GM04503 (cell line): ENCODE results near the gene ANKS6.

ENCODE experiments used
- DNase-seq: peaks from one replicate; pipeline ENCODE4 v3.0.0-alpha.2; 2012; ENCODE audit warnings: low read depth

Gene ANKS6

DNA sequence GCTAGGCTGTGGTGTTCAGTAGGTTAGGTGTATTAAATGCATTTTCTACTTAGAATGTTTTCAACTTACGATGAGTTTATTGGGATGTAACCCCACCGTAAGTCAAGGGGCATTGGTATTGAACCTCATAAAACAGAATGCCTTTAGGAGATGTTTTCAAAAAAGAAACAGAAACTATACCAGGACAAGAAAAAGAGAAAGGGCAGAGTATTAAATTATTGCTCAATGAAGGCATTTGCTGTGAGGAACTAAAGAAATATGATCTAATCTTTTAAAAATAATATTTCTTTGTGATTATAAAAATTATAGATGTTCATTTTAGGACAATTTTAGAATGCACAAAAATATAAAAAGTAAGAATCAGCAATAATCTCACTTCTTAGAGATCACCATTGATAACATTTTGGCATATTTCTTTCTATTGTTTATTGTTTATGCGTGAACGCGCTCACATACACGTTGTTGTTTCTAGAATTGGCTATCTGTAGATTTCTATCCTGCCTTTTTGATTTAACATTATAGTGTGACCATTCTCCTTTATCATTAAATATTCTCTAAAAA is 19.1 kb upstream of the ANKS6 start:
- DNase-seq = no peak

DNA sequence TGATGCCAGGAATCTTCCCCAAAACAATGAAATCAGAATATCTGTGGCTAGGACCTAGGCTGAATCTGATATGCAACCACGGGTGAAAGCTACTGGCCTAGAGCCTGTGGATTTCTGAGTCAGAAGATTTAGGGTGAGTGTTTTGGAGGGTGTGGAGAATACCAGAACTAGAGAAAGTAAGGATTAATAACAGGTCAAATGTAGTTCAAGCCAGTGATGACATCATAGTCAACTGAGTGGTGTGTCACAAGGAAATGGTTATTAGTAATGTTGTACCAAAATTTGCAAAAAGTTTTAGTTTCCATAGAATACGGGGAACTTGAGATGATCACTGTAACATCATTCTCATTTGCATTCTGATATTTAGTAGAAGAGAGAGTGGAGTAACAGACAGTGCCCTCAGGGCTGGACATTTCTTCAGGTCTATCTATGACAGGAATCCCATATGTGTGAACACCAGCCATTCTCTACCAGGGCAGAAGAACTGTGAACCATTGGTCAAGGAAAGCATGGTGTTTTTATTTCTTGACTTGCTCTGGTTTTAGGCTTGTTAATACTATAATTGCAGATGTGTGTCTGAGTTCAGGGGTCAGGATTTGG is 14.8 kb upstream of the ANKS6 start:
- peak; percentile 67 for DNase-seq

DNA sequence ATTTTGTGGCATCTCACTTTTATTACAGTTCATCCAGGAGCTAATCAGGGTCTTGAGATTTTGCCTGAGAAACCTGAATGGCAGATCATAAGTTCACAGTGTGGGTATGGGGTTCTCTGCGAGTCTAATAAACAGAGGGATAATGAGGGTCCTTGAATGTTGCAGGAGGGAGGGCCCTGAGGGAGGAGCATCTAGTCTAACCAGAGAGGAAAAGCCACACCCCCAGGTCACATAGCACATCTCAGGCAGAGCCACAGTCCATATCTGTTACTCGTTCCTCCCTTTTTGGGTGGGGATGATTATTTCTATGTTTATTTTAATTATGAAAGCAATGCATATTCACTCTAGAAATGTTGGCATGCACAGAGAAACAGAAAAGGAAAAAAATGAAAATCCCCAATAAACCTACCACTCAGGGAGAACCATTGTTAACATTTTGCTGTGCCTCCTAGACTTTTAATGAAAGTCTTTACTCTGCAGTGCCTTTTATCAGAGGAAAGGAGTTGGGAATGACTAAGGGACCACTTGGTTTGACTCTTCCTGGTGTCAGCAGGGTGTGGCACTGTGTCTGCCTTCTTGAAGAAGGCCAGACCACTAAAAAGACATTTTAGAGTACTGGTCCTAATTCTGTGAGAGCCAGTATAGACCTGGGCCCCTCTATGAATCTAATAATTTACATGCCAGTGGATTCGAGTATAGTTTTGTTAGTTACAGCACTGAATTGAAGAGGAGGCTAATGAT is 13.9 kb upstream of the ANKS6 start:
- no peak for DNase-seq

DNA sequence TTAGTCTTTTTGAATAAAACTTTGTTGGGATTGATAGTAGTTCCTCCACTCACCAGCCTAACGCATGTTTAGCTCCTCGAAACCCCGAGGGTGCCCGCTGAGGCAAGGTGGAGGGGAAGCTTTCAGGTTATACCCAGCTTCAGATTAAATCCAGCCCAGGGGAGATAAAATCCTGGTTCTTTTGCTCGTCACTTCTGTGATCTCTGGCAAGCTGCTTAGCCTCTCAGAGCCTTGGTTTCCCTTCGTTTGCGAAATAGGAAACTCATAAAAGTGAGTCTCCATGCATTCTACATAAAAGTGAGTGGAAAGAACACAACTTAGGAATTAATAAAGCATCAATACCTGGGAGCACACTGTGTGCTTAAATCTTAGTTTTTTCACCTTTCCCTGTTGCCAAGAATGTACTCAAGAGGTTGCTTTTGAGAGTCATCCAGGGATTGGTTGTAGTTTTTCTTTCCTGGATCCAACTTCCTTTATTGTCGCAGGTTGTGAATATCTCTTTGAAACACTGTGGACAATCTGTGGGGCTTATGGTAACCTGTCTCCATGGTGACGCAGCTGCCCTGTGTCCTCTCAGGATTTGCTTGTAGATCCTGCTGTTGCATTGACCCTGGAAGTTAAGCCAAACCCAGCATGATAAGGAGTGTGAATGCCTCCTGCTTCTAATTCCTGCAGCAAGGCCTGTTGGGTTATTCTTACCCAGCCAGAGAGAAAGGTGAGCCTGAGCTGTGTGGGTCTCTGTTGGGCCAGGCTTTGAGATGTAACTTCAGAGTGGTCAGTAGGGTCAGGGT is 13.2 kb upstream of the ANKS6 start:
- DNase-seq = no peak

DNA sequence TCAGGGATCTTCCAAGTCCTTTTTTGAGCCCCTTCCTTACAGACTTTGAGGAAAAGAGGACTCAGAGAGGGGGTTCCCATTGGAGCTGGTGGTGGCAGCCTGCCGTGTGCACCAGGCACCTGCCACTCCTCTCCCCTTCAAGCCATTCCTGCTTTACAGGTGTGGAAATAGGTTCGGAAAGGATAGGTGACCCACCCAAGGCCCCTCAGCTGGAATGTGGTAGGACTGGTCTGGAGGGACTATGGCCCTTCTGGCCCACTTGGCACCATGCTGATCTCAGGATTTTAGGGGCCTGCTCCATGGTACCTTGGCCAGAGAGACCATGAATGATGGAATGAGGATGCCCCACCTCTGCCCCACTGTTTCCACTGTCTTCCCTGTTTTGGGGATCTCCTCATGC is 12.5 kb upstream of the ANKS6 start:
- no peak for DNase-seq

DNA sequence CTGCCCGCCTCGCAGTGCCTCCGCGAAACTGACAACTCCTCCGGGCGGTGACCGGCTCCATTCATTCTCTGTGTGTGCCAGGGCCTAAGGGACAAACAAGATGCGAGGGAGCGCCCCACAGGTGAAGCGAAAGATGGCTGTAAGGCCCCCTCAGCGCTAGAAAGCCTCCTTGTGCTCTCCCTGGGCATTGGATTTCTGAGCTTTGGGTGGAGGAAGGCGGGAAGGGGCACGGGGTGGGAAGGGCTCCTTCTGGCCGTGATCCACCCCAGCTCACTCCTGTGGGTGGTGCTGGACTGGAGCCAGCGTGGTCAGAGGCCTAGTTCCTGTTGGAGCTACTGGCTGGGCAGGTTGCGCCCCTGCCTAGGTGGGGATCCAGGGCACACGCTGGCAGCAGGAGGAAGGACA is 12.1 kb upstream of the ANKS6 start:
- no peak for DNase-seq

DNA sequence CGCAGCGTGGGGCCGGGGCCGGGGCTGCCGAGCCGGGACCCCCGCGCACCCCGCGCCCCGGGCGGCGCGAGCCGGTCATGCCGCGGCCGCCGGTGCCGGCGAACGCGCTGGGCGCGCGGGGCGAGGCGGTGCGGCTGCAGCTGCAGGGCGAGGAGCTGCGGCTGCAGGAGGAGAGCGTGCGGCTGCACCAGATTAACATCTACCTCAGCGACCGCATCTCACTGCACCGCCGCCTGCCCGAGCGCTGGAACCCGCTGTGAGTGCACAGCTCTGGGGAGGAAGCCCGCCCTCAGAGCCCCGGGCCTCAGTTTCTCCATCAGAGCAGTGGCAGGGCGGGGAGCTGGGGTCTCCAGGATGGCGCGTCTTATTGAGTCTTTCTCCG is 11.4 kb upstream of the ANKS6 start:
- DNase-seq = no peak

DNA sequence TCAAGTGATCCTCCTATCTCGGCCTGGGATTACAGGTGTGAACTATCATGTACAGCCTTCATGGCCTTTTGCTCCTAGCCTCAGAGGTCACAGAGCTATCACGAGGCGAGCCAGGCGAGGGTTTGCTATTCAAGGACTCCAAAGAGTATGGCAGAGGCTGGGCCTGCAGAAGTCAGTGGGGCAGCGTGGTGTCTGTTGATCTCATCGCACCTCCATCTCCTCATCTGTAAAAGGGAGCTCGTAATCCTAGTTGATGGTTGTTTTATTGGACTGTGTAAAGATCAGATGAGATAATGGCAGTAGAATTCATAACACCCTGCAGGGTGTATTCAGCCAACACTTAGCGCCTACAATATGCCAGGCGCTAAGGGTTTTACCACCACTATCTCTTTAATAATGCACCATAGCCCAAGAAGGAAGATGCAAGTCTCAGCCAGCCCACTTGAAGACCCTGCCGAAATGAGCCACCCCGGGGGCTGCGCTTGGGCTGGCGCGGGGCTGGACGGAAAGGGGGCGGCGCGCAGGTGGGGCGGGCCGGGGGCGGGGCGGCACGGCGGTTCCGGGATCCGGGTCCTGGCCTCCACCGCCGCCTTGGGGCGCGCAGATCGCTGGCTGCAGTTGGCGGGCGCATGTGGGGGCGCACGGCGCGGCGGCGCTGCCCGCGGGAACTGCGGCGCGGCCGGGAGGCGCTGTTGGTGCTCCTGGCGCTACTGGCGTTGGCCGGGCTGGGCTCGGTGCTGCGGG is 10.9 kb upstream of the ANKS6 start, which contains the start of gene GALNT12:
Gene GALNT12 (plus strand): TSS at position 601 of the 744 bp plus-strand sequence. CDS start 29 bp downstream, at position 630.
- DNase-seq = no peak

DNA sequence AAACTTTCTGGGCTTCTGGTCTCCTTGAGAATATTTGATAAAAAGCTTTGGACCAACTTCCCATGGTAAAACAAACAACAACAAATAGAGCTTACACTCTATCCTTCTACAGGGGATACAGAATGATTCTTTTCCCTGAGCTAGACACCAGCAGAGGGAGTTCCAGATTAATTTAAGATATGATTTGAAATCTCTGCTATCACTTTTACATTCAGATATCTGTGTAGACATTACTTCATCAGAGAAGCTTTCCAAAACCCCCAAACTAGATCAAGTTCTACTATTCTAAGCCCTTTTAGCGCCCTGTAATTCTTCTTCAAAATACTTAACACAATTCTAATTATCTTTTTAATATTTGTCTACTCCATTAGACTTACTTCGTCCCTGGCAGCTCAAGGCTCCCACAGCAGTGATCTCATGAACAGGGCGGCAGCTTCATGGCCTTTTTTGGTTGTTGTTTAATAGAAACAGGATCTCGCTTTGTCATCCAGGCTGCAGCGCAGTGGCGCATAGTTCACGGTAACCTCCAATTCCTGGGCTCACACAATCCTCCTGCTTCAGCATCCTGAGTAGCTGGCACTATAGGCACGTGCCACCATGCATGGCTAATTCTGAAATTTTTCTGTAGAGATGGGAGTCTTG is 10.2 kb upstream of the ANKS6 start:
- DNase-seq = no peak

DNA sequence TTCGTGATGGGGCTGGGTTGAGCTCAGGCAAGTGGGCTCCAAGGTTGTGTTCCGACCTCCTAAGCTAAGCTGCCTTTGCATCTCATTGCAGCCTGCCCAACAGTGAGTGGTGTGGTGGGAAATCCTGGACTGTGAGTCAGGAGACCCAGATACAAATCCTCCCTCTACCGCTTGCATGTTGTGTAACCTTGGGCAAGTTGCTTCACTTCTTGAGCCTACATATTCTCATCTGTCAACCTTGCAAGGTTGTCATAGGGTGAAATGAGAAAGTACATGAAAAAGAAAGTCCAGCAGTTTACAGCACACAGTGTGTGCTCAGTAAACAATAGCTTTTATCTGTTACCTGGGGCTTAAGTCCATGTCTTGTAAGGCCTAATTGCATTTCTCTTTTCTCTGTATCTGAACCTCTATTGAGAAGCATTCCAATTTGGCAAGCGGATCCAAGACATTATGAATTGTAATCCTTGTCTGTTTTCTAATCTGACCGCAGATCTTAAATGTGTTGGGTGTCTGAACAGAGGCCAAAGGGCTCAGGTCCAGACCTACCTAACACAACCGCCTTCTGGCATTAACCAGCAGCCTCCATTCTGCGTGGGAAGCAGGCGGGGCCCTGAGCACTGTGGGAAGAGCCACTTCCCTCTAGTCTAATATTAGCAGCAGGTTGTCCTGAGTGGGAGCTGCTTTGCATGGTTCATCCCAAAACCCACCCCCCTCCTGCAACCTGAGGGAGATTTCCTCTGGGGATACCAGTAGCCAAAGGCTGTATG is 9.3 kb upstream of the ANKS6 start:
- no peak for DNase-seq

DNA sequence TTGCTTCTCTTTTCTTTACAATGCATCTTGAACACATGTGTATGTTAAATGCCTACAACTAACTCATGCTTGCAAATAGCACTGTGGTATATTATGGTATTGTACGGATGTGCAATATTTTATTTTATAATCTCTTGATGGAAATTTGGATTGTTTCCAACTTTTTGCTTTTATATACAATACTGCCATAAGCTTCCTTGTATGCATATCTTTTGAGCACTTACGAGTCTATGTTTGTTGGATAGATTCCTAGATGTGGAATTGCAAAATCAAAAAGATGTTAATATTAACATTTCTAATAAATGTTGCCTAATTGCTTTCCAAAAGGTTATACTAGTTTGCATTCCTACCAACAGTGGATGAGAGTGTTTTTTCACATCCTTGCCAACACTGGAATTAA is 7.7 kb upstream of the ANKS6 start:
- no peak for DNase-seq

DNA sequence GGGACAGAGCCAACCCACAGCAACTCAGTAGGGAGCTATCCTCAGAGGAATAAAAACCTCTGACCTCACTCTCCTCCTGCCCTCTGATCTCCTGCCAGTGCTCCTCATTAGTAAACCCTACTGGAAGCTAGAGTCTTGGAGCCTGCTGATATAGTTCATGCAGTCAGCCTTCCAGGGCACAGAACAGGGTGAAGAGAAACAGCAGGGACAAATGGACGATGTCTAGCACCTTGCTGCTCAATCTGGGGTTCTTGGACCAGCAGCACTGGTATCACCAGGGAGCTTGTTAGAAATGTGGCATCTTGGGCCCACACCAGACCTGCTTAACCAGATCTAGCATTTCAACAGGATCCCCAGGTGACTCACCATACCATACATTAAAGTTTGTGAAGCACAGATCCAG is 5.6 kb upstream of the ANKS6 start:
- DNase-seq = peak; percentile 15

DNA sequence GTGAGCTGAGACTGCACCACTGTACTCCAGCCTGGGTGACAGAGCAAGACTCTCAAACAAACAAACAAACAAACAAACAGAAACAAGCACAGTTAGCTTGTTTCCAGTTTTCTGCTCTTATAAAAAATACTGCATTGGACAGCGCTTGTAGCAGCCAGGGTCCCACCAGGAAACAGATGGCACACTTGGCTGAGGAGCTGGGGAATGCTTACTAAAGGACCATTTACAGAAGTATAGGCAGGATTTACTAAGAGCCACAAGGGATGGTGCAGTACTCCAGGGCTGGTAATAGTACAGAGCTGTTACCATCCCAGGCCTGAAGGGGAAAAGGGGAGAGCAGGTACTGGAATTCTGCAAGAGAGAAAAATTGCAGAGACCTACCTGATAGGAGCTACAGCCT is 5.2 kb upstream of the ANKS6 start:
- no peak for DNase-seq

DNA sequence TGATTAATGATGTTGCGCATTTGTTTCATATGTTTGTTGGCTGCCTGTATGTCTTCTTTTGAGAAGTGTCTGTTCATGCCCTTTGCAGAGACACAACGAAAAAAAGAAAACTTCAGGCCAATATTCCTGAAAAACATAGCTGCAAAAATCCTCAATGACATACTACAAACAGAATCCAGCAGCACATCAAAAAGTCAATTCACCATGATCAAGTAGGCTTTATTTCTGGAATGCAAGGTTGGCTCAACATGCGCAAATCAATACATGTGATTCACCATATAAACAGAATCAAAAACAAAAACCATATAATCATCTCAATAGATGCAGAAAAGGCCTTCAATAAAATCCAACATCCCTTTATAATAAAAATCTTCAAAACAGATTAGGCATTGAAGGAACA is 1.9 kb upstream of the ANKS6 start:
- no peak for DNase-seq

DNA sequence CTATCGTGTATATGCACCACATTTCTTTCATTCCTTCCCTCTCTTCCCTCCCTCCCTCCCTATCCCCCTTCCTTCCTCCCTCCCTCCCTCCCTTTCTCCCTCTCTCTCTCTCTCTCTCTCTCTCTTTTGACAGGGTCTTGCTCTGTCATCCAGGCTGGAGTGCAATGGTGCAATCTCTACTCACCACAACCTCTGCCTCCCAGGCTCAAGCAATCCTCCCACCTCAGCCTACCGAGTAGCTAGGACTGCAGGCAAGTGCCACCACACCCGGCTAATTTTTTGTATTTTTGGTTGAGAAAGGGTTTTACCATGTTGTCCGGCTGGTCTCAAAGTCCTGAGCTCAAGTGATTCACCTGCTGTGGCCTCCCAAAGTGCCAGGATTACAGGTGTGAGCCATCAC is 1.1 kb upstream of the ANKS6 start:
- DNase-seq = no peak

DNA sequence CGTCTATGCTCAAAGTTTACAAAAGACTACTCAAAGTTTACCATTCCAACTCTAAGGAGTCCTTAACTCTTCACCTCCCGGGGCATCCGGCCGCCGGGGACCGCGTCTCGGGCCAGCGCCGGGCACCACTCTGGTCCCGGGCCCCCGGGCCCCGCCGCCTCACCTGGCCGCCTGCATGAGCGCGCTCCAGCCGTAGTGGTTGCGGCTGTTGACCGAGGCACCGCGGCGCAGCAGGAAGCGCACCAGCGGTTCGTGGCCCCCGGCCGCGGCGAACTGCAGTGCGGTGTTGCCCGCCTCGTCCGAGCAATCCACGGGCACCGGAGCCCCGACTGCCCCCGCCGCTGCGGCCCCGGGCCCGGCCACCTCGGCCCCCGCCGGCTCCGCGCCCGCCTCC is 388 bp downstream of the ANKS6 start:
- no peak for DNase-seq

DNA sequence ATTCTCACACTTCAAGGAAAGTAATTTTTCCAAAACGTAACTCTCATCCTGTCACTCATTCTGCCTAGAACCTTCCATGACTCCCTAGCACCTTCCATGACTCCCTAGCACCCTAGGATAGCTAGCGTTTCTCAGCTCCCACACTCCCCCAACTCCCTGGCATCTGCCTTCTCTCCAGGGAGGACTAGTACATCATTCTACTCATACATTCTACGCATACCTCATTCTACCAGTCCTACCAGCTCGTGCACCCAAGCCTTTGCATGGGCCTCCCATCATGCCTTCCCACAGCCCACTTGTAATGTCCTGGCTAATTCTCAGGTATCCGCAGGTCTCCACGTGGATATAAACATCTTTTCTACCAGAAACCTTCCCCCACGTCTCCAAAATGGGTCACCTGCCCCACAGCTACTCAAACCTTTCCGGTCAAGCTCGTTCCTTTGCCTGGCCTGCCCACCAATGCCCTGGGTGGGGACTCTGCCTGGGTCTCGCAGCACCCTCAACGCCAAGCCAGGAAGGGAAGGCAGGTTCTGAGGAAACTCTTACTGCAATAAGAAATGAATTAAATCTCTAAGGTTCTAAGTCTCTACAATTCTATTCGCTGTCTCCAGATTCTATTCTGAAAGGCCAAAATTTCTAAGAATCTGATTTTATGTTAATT is 930 bp downstream of the ANKS6 start:
- DNase-seq = no peak

DNA sequence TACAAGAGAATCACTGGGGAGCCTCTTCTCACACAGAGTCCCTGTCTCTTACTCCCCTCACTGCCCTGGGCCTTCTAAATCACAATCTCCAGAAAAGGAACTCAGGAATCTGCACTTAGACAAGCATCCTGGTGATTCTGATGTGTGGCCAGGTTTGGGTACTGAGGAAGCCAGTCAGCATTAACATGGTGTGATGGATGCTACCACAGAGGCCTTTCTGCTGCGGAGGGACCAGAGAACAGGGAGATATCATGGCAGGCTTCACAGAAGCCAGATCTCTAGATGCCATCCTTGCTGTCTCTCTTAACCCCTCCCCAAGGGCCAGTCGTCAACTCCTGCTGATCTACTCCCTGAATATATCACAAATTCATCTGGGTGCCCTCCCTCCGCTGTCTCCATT is 1.6 kb downstream of the ANKS6 start:
- DNase-seq = no peak

DNA sequence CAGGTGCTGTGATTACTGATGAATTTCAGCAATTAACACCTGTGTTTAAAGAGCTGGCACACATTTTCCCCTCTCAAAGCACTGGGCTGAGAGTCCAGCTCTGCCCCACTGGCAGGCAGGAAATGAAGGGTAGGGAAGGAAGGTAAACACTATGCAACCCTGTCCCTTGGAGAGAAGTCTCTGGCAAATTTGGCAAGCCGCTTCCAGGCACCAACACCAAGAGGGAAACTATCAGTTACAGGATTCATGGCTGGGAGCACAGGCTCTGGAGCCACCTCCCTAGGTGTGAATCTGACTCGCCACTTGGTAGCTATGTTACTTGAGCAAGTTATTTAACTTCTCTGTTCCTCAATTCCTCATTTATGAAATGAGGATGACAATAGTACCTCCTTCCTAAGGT is 3.3 kb downstream of the ANKS6 start:
- DNase-seq = no peak
